ENCODE results near the gene HS1BP3. TPM values are rescaled to one million over a fixed set of nuclear protein-coding genes. Genes with fewer than 3 reads are reported as not detected.

HS1BP3 gene
- total RNA-seq, 2 experiments from 2014 or later, result 10.1 to 10.4 TPM

DNA sequence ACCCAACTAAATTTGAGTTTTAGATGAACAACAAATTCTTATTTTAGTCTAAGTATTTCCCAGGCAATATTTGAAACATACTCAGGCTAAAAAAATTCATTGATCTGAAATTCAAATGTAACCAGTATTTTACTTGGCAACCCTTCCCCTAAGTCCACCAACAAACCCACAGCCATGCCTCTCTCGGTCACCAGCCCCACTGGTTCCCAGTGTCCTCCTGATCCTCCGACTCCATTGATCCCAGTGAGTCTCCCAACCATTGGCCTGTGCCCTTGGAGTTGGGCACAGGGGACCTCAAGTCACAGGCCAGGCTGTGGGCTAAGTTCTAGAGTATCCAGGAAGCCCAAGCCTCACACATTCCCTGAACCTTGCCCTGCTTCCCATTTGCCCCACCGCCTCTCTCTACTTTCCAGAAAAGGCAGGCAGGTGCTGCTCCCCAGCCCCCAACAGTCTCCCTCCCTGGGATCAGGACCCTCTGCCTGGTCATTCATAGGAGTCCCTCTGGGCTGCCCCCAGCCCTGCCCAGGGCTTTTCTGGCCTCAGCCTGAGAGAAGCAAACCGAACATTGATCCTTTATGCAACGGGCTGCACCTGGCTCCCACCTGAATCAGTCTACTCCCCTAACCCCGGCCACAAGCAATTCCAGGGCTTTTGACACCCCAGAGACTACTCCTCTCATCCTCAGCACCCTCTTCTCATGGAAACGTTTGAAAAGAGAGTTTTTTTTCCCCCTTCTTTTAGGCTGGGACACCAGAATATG, 81.3 kb downstream of the HS1BP3 start:
- Mint-ChIP-seq H3K4me1 (ENCODE audit: low read depth) (peaks cover 5% of the 10 kb centered on the region), H3K27ac (no peak overlapping the region), H3K4me3 (no peak overlapping the region), H3K9me3 (no peaks in the 10 kb centered on the region), H3K27me3 (no peaks in the 10 kb centered on the region), H3K36me3 (no peaks in the 10 kb centered on the region)
- POLR2A ChIA-PET, result no interaction called here
- no peak for DNase-seq
- CTCF ChIA-PET, result no interaction called here
- intact Hi-C loops (cut with micrococcal nuclease), result no loop called here

DNA sequence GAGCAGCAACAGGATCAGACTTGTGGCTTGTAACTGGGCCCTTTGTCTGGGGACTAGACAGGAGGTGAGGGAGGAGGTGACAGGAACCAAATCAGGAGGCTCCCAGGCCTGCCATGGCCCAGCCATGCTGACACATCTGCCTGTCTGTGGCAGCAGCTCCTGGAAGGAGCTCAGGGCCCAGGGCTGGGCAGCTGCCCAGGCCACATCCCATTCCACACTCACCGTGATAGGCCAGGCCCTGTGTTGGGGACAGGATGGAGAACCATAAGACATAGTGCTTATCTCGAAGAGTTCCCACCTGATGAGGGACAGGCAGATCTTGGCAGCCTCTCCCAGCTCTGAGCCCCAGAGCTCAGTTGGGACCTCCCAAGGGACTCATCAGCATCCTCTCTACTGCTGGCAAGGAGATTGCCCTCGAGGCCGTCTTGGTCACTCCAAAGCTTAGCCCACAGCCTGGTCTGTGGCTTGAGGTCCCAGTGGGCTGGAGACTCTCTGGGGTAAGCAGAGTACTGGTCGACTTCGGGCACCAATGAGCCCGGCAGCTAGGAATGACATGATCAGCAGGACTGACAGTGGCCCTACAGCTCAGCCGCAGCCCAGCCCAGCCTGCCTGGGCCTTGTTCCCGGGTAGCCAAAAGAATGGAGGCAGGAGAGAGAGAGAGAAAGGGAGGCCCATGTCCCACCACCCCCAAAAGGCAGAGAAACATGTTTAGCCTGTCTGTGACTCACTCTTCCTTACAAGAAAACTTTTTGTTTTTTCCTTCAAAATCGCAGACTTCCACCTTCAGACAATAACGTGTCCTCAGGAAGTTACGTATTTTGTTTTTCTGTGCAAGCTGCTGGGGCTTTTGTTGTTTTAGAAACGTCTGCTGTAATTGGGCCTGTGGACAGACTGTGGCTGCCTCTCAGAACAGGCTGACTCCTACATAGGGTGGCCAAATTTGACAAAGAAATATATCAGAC, 82.1 kb downstream of the HS1BP3 start:
- no peak for DNase-seq
- Mint-ChIP-seq H3K27me3 (no peaks in the 10 kb centered on the region), H3K27ac (no peak overlapping the region), H3K9me3 (no peaks in the 10 kb centered on the region), H3K4me1 (ENCODE audit: low read depth) (peaks cover 5% of the 10 kb centered on the region), H3K4me3 (no peak overlapping the region), H3K36me3 (no peaks in the 10 kb centered on the region)
- intact Hi-C loops (cut with micrococcal nuclease), result no loop called here
- ChIA-PET CTCF (no interaction called here), POLR2A (no interaction called here)

DNA sequence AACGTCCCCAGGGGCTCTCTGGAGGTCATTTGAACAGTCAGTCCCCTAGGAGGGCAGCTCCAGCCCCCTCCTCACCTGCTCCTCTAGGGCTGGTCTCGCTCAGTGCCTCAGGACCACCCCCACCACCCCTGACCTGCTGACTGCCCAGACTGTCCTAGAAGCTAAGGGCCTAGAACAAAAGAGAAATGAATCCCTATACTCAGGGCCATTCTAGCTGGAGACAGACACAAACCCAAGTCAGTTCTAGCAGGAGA, 83.0 kb downstream of the HS1BP3 start:
- intact Hi-C loops (cut with micrococcal nuclease), result no loop called here
- no peaks in the 10 kb centered on the region for H3K36me3 Mint-ChIP-seq
- no peaks in the 10 kb centered on the region for H3K27me3 Mint-ChIP-seq
- POLR2A ChIA-PET, result no interaction called here
- no peaks in the 10 kb centered on the region for H3K9me3 Mint-ChIP-seq
- H3K27ac Mint-ChIP-seq, result no peak overlapping the region
- H3K4me1 Mint-ChIP-seq (ENCODE audit: low read depth), result peaks cover 5% of the 10 kb centered on the region
- CTCF ChIA-PET, result no interaction called here
- H3K4me3 Mint-ChIP-seq, result no peak overlapping the region
- no peak for DNase-seq

Other genes starting within 250 kb of the HS1BP3 start
- 10 to 100 TPM; 31.6 to 33.6 TPM for gene RHOB, start 204.0 kb downstream of the HS1BP3 start, total RNA-seq
- under 1 TPM; 0.02 to 0.05 TPM for gene GDF7, start 16.0 kb upstream of the HS1BP3 start, total RNA-seq
- gene LDAH, start 172.0 kb upstream of the HS1BP3 start, total RNA-seq, result 10 to 100 TPM; 35.2 to 38.7 TPM